Mesothelial cell of epicardium (in vitro differentiated cells): Measurements from ENCODE around the gene SH2D1B. TPM values are rescaled to one million over a fixed set of nuclear protein-coding genes. Genes with fewer than 3 reads are reported as not detected.
"Not testable (repeated sequence)": the region's sequence is repeated elsewhere in the genome, so short reads cannot be mapped to it uniquely, and the experiment has no call there.

Experiments used
- DNase-seq, 2 experiments: peaks; one replicate each; pipeline ENCODE4 v3.0.0; 2021; ENCODE audit warnings: low spot score in 2 of 2; ENCODE audit not compliant: unreplicated experiment in 2 of 2
- H3K27ac Mint-ChIP-seq: 2 replicates; pipeline ENCODE4 v1.8.0; 2021; ENCODE audit warnings: mixed read lengths
- H3K27me3 Mint-ChIP-seq: 2 replicates; pipeline ENCODE4 v1.8.0; 2021; ENCODE audit warnings: low read depth, mixed read lengths
- H3K36me3 Mint-ChIP-seq: 2 replicates; pipeline ENCODE4 v1.8.0; 2021; ENCODE audit warnings: mixed read lengths
- H3K4me1 Mint-ChIP-seq: 2 replicates; pipeline ENCODE4 v1.8.0; 2021; ENCODE audit warnings: mixed read lengths
- H3K4me3 Mint-ChIP-seq: 2 replicates; pipeline ENCODE4 v1.8.0; 2021; ENCODE audit warnings: mild to moderate bottlenecking, moderate library complexity, mixed read lengths
- H3K9me3 Mint-ChIP-seq: 2 replicates; pipeline ENCODE4 v1.8.0; 2021; ENCODE audit warnings: mixed read lengths
- CTCF ChIP-seq: fragments of 200-600 bp; sonication (generic); IDR thresholded peaks from one replicate; pipeline ENCODE4 v1.5.0; 2021; ENCODE audit warnings: antibody characterized with exemption; ENCODE audit not compliant: unreplicated experiment
- total RNA-seq: library from RNA; stranded (reverse); gene quantifications from 3 replicates; pipeline ENCODE4 v1.2.1, GENCODE V29; 2021

The SH2D1B gene
- total RNA-seq, 1 donor from 2014 or later, result not detected

GRCh38 chr1:162357681-162358266, 54.2 kb downstream of the SH2D1B start:
- DNase-seq, result no peak
- Mint-ChIP-seq H3K9me3 (no peaks in the 10 kb centered on the region), H3K36me3 (peaks cover 6% of the 10 kb centered on the region), H3K27ac (no peak overlapping the region), H3K4me3 (no peak overlapping the region), H3K27me3 (no peaks in the 10 kb centered on the region), H3K4me1 (peaks cover 3% of the 10 kb centered on the region)
- TF ChIP-seq CTCF, result peak; percentile 31

GRCh38 chr1:162353702-162354101, 58.2 kb downstream of the SH2D1B start:
- H3K9me3 Mint-ChIP-seq, result no peaks in the 10 kb centered on the region
- no peak for DNase-seq
- H3K4me1 Mint-ChIP-seq, result peaks cover 10% of the 10 kb centered on the region
- H3K4me3 Mint-ChIP-seq, result no peak overlapping the region
- no peak overlapping the region for H3K27ac Mint-ChIP-seq
- H3K27me3 Mint-ChIP-seq, result no peaks in the 10 kb centered on the region
- no peak for TF ChIP-seq CTCF
- H3K36me3 Mint-ChIP-seq, result peaks cover 6% of the 10 kb centered on the region

GRCh38 chr1:162353078-162353477, 58.9 kb downstream of the SH2D1B start:
- Mint-ChIP-seq H3K27me3 (no peaks in the 10 kb centered on the region), H3K4me3 (no peak overlapping the region), H3K27ac (no peak overlapping the region), H3K9me3 (no peaks in the 10 kb centered on the region), H3K36me3 (peaks cover 6% of the 10 kb centered on the region), H3K4me1 (peaks cover 10% of the 10 kb centered on the region)
- no peak for TF ChIP-seq CTCF
- DNase-seq, result no peak

GRCh38 chr1:162351874-162352273, 60.1 kb downstream of the SH2D1B start:
- not testable (repeated sequence) for H3K9me3 Mint-ChIP-seq, DNase-seq, H3K27ac Mint-ChIP-seq, H3K27me3 Mint-ChIP-seq, H3K36me3 Mint-ChIP-seq, H3K4me3 Mint-ChIP-seq, H3K4me1 Mint-ChIP-seq

GRCh38 chr1:162351246-162351842, 60.6 kb downstream of the SH2D1B start:
- Mint-ChIP-seq H3K27ac (no peak overlapping the region), H3K4me1 (peaks cover 10% of the 10 kb centered on the region), H3K27me3 (no peaks in the 10 kb centered on the region), H3K4me3 (no peak overlapping the region), H3K36me3 (no peaks in the 10 kb centered on the region), H3K9me3 (no peaks in the 10 kb centered on the region)
- DNase-seq, result no peak
- TF ChIP-seq CTCF, result no peak

GRCh38 chr1:162349635-162350330, 62.2 kb downstream of the SH2D1B start:
- Mint-ChIP-seq H3K36me3 (peaks cover 5% of the 10 kb centered on the region), H3K9me3 (no peaks in the 10 kb centered on the region), H3K4me1 (peaks cover 10% of the 10 kb centered on the region), H3K27ac (no peak overlapping the region), H3K27me3 (no peaks in the 10 kb centered on the region), H3K4me3 (no peak overlapping the region)
- no peak for DNase-seq
- TF ChIP-seq CTCF, result no peak
